ENCODE measurements around the gene OR2AJ1. TPM values are rescaled to one million over a fixed set of nuclear protein-coding genes. Genes with fewer than 3 reads are reported as not detected.

Gene OR2AJ1
- not detected in 2 replicates for total RNA-seq

- no peak for TF ChIP-seq CTCF (IDR thresholded peaks at IDR 0.05; ENCODE audit: insufficient read depth, low read length, poor library complexity, severe bottlenecking)
- H3K27me3 ChIP-seq (ENCODE audit: control insufficient read depth, insufficient read depth, low read length) = no peaks in the 10 kb centered on the region
- H3K4me3 ChIP-seq (ENCODE audit: low read depth, low read length) = no peak within 1 kb of the TSS
- no peaks in the 10 kb centered on the region for H3K36me3 ChIP-seq (ENCODE audit: control insufficient read depth, insufficient read depth, low read length)
- no peak for DNase-seq (ENCODE audit: low read depth)
Measured at GRCh38 chr1:247924868-247925267, at the start of gene OR2AJ1. Gene OR2AJ1, plus strand, starts transcription at chr1:247924889. Its CDS starts 8,880 bp downstream, at chr1:247933769.

- no peaks in the 10 kb centered on the region for H3K27me3 ChIP-seq (ENCODE audit: control insufficient read depth, insufficient read depth, low read length)
Measured at GRCh38 chr1:247883346-247883745, 41.3 kb upstream of the OR2AJ1 start.

GRCh38 chr1:247884797-247885413 is 39.8 kb upstream of the OR2AJ1 start:
- Histone ChIP-seq H3K36me3 (ENCODE audit: control insufficient read depth, insufficient read depth, low read length) (no peaks in the 10 kb centered on the region), H3K27me3 (ENCODE audit: control insufficient read depth, insufficient read depth, low read length) (no peaks in the 10 kb centered on the region), H3K4me3 (ENCODE audit: low read depth, low read length) (no peak overlapping the region)
- DNase-seq (ENCODE audit: low read depth) = no peak
- no peak for TF ChIP-seq CTCF (IDR thresholded peaks at IDR 0.05; ENCODE audit: insufficient read depth, low read length, poor library complexity, severe bottlenecking)

More at GRCh38 chr1:247883346-247883745, 41.3 kb upstream of the OR2AJ1 start:
- H3K4me3 ChIP-seq (ENCODE audit: low read depth, low read length) = no peak overlapping the region
- no peaks in the 10 kb centered on the region for H3K36me3 ChIP-seq (ENCODE audit: control insufficient read depth, insufficient read depth, low read length)
- no peak for TF ChIP-seq CTCF (IDR thresholded peaks at IDR 0.05; ENCODE audit: insufficient read depth, low read length, poor library complexity, severe bottlenecking)
- no peak for DNase-seq (ENCODE audit: low read depth)

GRCh38 chr1:247895163-247895637 is 29.5 kb upstream of the OR2AJ1 start, which contains the start of gene OR2W3:
Gene OR2W3, plus strand, starts transcription at chr1:247895587. Its CDS starts 0 bp downstream, at chr1:247895587.
- TF ChIP-seq CTCF (IDR thresholded peaks at IDR 0.05; ENCODE audit: insufficient read depth, low read length, poor library complexity, severe bottlenecking) = no peak
- no peak for DNase-seq (ENCODE audit: low read depth)
- H3K36me3 ChIP-seq (ENCODE audit: control insufficient read depth, insufficient read depth, low read length) = no peaks in the 10 kb centered on the region
- H3K27me3 ChIP-seq (ENCODE audit: control insufficient read depth, insufficient read depth, low read length) = no peaks in the 10 kb centered on the region
- no peak within 1 kb of the TSS for H3K4me3 ChIP-seq (ENCODE audit: low read depth, low read length)

- H3K36me3 ChIP-seq (ENCODE audit: control insufficient read depth, insufficient read depth, low read length) = no peaks in the 10 kb centered on the region
Measured at GRCh38 chr1:247895976-247896375, 28.7 kb upstream of the OR2AJ1 start.

More at GRCh38 chr1:247895976-247896375, 28.7 kb upstream of the OR2AJ1 start:
- no peak overlapping the region for H3K4me3 ChIP-seq (ENCODE audit: low read depth, low read length)
- no peak for TF ChIP-seq CTCF (IDR thresholded peaks at IDR 0.05; ENCODE audit: insufficient read depth, low read length, poor library complexity, severe bottlenecking)
- no peaks in the 10 kb centered on the region for H3K27me3 ChIP-seq (ENCODE audit: control insufficient read depth, insufficient read depth, low read length)
- DNase-seq (ENCODE audit: low read depth) = no peak
